ENCODE measurements around the gene MTA3.

Gene MTA3

DNA sequence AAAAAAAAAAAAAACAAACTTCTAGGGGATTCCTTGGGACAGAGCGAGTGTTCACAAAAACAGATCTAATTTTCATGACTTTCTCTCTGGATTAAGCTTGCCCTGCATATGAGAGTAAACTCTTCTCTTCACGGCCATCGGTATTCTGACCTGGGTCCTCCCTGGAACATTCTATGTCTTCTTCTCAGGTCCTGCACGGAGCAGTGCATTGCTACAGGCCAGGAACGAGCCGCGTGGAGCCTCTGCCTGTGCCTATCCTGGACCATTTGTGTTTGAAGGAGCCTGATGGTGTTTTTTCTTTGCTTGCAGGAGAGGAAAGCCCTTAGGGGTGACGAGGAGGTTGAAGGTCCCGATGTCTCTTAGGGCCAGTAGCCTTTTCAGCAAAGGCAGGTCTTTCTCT lies 197.3 kb downstream of the MTA3 start:
- no peak for DNase-seq

DNA sequence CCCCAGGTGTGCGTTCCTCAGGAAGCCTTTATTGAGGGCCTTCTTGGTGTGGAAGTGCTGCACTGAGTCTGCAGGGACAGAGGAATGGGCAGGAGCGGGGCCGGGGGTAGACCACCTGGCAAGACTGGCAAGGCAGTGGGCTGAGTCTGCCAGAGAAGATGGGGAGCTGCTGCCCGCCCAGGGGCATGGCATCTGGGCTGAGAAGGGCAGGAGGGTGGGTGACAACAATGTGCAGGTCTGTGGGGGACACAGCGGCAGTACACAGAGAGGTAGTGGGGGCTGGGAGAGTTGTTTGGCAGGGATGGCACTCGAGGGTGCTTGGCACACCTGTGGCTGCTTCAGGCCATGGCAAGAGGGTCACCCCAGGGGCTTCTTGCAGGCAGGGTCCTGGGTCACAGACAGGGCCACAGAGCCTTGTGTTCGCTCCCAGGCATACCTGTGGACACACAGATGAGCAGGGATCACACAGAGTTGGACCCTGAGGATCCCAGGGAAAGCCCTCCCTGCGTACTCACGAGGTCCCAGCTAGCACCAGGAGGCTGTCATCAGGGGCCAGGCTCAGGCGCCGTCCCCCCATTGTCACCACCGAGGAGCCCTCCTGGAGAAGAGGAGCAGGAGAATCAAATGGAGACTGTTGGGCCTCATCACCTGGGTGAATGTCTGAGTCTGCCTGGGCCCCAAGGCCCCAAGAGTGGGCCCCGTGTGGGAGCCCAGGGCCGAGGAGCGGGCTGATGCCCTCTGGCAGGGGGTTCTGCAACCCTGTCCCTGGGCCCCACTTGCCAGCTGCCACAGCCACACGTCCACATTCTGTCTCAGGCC lies 198.9 kb downstream of the MTA3 start:
- DNase-seq: no peak

DNA sequence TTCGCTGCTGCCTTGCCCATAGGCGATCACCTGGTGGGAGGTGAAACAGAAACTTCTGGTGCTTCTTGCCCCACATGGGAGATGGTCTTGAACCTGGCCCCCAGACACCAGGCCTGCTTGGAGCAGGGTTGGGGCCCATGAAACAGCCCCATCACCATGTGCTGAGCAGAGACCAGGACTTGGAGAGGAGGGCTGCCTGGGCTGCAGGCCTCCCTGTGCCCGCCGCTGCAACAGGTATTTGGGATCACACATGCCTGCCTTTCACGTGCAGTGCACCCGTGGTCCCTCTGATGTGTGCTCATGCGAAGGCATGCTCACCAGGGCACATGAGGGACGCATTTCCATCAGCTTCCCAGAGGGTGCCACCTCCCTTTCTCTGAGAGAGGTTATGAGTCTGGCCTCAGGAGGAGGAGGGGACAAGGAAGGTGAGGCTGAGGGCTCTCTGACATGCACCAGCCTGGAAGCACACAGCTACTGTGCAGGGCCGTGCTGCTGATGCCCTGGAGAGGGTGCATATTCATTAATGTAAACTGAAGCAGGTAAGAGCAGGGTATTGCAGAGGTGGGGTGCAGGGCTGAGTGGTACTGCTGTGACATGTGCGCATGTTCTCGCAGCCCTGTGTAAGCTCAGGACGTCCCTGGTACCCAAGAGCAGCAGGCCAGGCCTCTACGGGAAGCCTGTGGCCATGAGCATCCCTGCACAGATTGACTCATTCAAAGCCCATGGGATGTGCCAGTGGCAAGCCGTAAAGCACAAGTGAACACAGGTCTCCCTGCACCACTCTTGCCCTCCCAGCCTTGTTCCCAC lies 199.7 kb downstream of the MTA3 start:
- no peak for DNase-seq

DNA sequence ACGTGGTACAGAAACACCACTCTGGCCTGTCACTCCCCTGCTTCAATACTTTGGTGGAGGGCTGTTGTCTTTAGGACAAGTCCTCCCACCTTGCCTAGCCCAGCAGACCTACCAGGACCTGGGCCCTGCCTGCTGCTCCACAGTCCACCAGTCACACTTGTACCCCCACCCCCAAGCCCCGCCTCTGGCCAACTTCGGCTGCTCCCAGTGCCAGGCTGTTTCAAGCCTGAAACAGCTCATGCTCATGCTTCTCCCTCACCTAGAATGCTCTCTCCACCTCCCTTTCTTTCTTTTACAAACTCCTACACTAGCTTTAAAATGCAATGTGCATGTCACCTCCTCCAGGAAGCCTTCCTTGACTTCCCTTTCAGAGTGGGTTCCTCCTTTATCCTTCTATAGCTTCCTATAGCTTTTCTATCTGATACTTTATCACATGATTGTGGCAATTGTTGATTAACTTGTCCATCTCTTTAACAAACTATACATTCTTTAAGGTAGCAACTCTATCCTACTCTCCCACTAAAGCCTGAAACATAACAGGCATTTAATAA lies 200.3 kb downstream of the MTA3 start:
- no peak for DNase-seq

DNA sequence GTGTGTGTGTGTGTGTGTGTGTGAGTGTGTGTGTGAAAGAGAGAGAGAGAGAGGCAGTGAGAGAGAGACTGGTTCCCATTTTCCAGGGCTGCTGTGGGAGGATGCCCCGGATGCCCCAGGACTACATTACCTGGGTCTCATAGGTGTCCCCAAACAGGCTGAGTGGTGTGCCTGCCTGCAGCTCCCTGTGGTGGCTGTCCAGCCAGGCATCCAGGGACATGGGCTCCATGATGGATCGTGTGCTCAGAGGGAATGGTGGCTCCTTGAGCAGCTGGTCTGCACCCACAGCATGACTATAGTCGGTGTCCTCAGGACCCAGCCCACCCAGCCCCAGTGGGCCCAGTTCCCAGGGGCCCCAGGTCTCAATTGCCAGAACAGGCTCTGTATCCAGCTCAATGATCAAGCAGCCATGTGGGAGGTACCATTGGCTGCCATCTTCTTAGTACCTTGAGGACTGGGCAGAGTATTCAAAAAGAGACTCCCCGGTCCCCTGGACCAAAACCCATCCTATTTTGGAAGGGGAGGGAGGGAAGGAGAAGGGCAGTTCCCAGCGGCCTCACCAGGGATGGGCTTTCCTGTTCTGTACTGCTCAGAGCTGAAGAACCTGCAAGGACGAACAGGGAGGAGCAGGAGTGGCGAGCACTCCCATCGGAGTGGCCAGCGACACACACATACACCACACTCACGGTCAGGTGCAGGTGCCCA lies 201.3 kb downstream of the MTA3 start:
- DNase-seq: no peak

DNA sequence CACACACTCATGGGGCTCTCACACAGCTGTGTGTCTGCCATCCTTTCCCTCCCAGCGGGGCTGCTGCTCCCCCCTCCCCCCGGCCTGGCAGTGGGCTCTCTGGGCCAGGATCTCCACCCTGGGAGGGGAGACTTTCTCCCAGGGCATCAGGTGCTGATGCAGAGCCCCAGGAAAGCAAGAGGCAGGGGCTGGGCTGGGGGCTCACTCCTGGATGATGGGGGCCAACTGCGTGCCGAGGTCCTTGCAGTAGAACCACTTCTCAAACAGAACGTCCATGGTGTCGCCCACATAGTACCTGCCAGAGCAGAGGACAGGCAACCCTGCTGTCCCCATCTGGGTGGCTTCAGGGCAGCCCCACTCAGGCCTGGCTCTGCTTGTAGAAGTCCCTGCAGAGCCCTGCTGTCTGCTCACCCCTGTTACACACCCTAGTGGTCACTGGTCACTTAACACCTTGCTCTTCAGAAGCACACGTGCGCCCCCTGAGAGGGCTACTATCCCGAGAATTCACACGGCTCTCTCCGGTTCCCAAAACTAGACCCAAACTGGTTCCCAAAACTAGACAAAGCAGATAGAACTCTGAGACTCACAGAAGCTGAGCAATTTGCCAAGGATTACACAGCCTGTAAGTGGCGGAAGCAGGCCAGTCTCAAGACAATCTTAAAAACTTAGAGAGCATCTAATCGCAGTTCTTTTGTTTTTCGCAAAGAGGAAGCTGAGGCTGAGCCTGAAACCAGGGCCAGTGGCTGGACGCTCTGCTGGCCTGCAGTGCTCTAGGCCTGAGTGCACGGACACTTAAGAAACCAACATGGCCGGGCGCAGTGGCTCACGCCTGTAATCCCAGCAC lies 202.1 kb downstream of the MTA3 start:
- peak; percentile 26 for DNase-seq

DNA sequence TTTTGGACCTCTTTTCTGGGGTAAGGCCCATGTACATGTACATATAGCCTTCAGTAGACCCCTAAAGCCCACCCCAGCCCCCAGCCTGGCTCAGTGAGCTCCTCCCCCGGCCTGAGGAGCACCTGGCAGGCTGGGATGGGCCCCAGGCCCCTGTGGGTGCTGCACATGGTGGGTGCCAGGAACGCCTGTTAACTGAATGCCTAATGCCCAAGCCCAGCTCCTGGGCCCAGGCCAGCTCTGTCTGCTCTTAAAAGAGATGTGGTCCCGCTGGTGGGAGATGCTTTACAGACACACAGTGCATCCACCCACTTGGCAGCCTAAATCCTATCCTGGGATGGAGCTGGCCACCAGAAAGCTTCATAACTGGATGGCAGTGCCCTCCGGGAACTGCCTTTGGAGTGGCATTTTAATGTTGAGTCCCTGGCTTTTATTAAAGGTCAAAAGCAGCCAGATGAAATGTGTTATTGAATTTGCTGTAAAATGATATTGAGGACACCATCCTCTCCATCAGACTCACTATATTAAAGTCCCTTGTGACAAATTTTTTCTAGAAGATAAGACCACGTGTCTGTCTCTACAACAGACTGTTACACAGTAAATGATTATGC lies 203.2 kb downstream of the MTA3 start:
- no peak for DNase-seq

DNA sequence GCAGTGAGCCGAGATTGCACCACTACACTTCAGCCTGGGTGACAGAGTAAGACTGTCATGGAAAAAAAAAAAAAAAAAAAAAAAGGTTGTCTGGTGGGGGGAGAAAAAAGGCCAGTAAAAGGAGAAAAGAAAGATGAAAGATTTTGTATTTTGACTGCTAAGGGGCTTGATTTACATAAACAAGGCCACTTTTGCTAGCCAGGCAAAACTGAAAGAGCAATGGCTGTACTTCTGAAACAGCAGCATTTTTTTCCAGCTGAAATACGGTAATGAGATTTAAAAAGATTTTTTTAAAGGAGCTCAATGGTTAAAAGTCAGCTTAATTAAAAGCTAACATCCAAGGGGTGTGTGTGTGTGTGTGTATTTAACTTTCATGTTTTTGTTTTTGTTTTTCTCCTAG lies 206.8 kb downstream of the MTA3 start:
- DNase-seq: no peak

DNA sequence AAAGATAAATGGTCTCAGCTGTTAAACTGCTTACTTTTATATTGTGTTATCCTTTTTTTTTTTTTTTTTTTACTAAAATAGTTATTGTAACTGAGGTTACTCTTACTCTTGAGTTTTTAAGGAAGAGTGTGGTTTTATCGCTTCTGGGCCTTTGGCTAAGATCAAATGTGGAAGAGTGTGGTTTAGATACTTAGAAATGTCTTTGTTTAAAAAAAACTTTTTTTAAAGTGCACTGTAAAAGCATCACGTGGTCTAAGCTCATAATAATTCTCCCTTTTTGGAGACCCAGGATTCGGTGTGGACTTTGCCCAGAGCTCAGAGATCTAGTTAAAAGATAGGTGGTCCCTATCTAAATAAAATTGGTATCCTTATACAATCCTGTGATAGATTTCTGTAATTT lies 207.4 kb downstream of the MTA3 start:
- no peak for DNase-seq

DNA sequence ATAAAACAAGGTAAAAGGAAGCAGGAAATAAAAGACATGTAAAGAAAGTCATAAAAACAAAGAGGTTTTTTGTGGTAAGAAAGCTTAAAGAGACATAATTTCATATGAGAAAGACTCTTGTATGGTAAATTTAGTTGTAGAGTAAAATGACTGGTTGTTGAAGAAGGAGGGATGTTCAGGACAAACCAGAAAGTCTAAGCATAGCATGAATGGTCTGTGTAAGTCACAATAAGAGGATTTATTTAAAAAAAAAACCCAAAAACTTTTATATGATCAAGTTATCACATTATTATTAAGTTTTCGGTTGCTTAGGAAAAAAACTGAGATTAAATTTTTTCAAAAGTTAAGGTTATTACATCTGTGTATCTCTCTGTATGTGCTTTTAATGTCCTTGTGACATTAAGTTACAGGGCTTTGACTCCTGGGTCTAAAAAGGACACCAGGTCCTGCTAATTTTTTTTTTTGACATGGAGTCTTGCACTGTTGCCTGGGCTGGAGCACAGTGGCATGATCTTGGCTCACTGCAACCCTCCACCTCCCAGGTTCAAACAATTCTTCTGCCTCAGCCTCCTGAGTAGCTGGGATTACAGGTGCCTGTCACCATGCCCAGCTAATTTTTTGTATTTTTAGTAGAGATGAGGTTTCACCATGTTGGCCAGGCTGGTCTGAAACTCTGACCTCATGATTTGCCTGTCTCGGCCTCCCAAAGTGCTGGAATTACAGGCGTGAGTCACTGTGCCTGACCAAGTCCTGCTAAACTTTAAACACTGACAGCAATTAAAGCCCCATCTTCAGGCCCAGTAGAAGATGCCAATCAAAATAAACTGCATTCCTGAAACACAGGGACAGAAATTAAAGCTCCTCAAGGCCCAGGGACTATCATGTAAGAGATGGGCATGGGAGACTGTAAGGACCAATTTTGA lies 209.7 kb downstream of the MTA3 start:
- no peak for DNase-seq

DNA sequence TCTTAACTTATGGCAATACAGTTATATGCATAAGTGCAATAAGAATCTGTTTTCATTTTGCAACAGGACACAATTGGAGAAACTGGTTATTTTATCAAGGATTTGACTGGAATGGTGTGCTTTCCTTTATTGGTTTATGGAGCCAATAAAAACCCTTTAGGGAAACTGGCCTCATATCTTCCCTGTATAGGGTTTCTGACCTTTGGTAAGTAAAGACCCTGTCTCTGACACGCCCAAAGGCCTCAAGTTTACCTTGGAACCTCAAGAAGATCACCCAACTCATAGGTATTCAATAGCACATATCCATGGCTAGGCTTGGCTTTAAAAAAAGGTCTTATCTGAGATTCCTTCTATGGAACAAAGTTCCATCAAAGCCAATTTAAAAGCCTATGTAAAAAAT lies 212.7 kb downstream of the MTA3 start:
- DNase-seq: no peak

DNA sequence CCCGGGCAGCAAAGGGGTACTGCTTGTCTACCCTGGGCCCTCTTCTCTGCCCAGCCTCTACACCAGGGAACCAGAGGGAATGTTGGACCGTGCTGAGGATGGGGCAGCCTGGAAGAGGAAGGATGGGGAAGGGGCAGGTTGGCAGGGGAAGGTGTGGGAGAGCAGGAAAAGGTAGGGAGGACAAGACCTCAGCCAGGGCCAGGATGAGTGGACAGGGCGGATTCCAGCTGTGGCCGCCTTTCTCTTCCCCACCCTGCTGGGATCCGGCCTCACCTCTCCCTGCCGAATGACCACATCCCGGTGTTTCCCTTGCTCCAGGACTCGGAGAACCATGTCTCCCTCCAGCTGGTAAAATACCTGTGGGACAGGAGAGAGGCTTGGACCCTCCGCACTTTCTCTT lies 215.1 kb downstream of the MTA3 start:
- no peak for DNase-seq

DNA sequence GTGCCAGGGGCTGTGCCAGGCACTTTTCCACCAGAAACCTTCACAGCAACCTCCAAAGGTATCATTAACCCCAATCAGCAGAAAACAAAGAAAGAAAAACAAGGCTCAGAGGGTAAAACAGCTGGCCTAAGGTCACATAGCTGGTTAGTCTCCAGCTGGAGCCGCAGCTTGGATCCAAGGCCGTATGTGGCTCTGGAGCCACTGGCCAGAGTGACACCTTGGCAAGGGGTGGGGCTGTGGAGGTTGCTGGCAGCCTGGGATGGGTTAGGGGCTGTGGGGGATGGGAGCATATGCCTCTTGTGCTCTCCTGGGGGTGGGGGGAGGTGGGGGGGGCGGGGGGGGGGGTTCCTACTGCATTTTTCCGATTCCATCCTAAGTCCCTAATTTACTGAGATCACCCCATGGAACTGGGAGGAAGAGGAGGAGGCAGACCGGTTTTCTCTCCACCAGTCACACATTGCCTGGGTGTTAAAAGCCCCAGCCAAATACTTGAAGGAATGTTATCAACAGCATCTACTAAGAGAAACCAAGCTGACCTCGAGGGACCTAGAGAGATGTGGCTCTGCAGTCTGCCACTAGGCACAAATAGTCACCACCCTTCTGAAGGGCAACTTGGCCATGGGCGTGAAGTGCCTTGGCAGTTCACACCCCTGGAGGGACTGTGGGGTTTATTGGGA lies 215.9 kb downstream of the MTA3 start:
- no peak for DNase-seq

DNA sequence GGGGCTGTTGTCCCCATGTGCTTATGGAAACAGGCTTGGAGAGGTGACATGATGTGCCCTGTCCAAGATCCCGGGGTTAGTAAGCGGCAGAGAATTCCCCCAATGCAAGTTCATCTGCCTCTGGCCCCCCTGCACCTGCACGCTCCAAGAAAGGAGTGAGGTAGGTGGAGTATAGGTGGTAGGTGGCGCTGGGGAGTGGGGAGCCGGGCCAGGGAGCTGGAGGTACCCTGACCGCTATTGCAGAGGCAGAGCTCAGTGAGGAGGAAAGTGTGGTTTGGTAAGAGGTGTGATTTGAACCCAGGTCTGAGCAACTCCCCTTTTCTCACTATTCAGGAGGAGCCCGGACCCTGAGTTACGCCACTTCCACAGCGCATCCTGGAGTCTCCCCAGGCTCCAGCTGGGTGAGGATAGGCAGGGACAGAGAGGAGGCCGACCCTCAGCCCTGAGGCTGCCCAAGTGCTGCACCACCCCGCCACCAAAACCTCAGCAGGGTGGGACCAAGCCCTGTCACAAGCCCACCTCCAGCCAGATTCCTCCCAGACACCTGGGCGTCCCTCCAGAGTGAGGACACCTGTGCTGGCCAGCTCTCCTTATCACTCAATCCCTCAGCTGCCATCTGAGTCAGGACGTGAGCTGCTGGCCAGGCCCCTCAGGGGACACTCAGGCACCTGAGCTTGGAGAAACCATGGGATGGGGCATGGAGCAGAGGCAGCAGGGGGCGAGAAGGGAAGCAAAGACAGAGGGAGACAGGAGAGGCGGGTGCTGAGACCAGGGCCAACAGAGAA lies 218.3 kb downstream of the MTA3 start:
- no peak for DNase-seq

DNA sequence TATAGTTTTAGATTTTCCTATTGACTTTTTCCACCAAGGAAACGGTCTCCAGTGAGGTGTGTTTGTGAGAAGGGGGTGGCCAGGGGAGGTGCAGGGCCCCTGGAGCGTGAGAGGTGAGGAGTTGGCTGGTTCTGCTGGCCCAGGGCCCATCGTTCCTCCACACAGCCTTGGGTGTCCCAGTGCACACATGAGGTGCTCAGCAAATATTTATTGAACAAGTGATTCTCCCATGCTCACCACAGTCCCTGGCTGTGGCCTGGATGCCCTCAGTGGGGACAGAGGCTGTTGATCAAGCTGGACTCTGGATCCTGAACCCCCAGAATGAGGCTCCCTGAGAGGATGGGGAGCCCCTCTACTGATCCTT lies 219.0 kb downstream of the MTA3 start:
- no peak for DNase-seq

DNA sequence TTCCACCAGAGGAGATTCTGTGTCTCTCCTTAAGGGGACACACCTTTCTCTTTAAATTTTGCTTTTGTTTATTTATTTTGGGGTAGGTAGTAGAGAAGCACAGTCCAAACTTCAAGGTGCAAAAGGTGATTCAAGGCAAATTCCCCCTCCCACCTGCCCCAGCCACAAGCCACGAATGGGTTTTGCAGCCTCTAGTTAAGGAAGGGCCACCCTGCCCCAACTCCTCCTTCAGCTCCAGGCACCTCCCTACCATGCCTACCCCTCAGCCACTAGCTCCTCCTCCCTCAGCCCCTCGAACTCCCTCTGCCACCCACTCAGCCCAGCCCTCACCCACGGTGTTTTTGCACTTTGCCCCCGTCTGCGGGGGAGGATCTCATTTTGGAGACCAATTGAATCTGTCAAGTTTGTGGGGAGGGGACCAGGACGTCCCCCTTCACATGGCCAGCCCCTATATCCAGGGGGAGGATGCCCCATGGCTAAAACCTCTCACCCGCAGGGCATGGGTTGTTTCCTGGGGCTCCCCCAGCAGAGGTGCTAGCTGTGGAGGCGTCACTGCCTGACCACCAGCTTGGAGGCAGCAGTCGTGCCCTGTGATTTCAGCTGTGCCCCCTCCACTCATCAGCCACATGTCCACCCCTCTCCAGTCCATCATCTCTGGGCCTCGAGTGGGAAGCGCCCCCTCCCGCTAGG lies 219.5 kb downstream of the MTA3 start:
- no peak for DNase-seq

DNA sequence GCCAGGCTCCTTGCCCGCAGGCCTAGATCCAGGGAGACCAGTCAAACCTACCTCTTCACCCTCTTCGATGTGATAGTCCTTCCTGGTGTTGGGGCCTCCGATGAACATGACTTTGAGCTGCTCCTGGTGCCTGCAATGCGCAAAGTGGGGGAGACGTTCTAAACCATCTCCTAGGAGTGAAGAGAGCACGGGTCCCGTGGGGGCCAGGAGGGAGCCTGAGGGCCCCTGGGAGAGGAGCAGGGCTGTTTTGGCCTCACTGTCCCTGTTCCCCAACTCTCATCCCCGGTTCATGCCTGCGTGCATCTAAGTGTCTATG lies 220.0 kb downstream of the MTA3 start:
- no peak for DNase-seq

DNA sequence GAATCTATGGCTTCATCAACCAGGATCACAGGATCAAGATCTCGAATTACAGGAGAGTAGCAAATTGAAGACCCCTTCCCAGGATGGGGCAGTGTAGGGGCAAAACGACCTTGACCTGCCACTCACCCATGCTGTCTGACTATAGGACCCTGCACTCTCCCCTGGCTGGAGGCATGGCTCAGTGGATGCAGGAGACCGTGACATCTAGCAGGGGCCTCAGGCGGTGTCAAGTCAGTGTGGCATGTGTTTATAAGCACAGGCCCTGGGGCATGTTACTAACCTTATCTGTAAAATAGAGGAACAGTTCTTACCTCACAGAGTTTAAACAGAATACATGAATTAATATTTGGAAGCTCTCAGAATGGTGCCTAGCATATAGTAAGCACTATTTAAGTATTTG lies 220.4 kb downstream of the MTA3 start:
- no peak for DNase-seq

DNA sequence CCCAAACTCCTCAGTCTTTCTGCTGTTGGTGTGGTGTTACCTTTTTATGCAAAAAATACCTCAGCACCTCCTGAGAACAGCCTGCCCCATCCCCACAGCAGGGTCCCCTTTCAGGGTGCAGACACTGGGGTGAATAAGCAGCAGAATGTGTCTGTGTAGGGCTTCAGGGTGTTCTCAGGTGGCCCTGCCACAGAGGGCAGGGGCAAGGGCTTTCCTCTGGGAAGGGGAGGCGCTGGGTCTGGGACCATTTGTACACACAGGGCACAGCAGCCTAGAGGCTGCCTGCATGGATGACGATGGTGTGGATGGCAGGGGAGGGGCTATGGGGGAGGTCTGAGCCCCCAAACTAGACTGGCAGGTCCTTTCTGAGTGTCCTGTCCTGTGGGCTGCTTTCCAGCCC lies 221.3 kb downstream of the MTA3 start:
- DNase-seq: no peak
